Esophagus muscularis mucosa (tissue), 4 donors: ENCODE measurements around the gene FANCC.

ENCODE experiments used
- EP300 ChIP-seq: sonication (generic); formaldehyde crosslinking; IDR thresholded peaks from one replicate; pipeline ENCODE4 v1.6.1; 2017; ENCODE audit warnings: antibody characterized with exemption
- POLR2A ChIP-seq: fragments of 450-650 bp; IDR thresholded peaks from one replicate; pipeline ENCODE4 v1.6.1; 2017; ENCODE audit warnings: antibody characterized with exemption, moderate library complexity, mild to moderate bottlenecking, low read depth
- POLR2AphosphoS5 ChIP-seq, 2 donors: sonication (generic); formaldehyde crosslinking; IDR thresholded peaks; one replicate each; pipeline ENCODE4 v1.6.1; 2017; ENCODE audit warnings: antibody characterized with exemption in 2 of 2
- TF ChIP-seq, protein P1 (sequence below), 3 experiments: fragments of 200-600 bp in 2 of 3; fragments of 450-650 bp in 1 of 3; sonication (generic) in 2 of 3; IDR thresholded peaks; one replicate each; pipeline ENCODE4 v1.5.1; 2017 to 2019; ENCODE audit warnings: antibody characterized with exemption in 3 of 3, mild to moderate bottlenecking in 2 of 3, moderate library complexity in 1 of 3

DNA sequence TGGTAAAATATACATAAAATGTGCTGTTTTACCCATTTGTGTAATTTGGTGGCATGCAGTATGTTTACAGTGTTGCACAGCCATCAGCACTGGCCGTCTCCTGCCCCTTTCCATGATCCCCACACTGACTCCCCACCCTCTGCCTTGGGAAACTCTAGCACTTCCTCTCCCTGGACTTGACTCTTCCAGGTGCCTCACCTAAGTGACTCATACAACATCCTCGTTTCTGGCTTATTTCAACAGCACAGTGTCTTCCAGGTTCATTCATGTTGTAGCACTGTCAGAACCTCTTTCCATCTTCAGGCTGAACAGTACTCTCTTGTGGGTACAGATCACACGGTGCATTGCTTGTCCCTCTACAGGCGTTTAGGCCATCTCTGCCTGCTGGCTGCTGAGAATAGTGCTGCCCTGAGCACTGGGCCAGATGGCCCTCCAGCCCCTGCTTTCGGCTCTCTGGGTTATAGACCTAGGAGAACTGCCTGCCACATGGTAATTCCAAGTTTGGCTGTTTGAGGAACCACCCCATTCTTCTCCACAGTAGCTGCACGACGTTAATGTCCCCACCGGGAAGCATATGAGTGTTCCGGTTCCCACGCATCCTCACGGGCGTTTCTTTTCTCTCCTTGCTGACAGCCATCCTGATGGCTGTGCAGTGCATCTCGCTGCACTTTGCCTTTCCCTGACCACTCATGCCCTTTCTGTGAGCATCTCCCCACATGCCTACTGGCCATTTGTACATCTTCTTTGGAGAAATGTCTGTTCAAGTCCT lies 211.8 kb downstream of the FANCC start:
- TF ChIP-seq, protein P1, sequence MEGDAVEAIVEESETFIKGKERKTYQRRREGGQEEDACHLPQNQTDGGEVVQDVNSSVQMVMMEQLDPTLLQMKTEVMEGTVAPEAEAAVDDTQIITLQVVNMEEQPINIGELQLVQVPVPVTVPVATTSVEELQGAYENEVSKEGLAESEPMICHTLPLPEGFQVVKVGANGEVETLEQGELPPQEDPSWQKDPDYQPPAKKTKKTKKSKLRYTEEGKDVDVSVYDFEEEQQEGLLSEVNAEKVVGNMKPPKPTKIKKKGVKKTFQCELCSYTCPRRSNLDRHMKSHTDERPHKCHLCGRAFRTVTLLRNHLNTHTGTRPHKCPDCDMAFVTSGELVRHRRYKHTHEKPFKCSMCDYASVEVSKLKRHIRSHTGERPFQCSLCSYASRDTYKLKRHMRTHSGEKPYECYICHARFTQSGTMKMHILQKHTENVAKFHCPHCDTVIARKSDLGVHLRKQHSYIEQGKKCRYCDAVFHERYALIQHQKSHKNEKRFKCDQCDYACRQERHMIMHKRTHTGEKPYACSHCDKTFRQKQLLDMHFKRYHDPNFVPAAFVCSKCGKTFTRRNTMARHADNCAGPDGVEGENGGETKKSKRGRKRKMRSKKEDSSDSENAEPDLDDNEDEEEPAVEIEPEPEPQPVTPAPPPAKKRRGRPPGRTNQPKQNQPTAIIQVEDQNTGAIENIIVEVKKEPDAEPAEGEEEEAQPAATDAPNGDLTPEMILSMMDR (IDR thresholded peaks at IDR 0.05) = no peak
- TF ChIP-seq EP300 = no peak
- TF ChIP-seq POLR2AphosphoS5 (IDR thresholded peaks at IDR 0.05) = peak in 1 of 2 donors; percentile 36
- no peak for TF ChIP-seq POLR2A
